Cardiac fibroblast (primary cell): ENCODE results near the gene MAML2.

Source experiments
- DNase-seq, 2 donors: peaks; one replicate each; pipeline versions ENCODE4 v3.0.0 to v3.0.0-alpha.2; 2010; ENCODE audit warnings: low read depth in 2 of 2
- H3K4me3 ChIP-seq, 2 donors: replicated peaks in 1 of 2; 1 replicate in 1 of 2; 2 replicates in 1 of 2; pipeline ENCODE4 v1.5.1; 2011; ENCODE audit warnings: low read depth in 2 of 2, low read length in 2 of 2, mild to moderate bottlenecking in 2 of 2, moderate library complexity in 1 of 2
- CTCF ChIP-seq: IDR thresholded peaks from one replicate; pipeline ENCODE4 v1.5.1; 2011; ENCODE audit warnings: low read depth, mild to moderate bottlenecking, low read length, inconsistent platforms

MAML2 gene

DNA sequence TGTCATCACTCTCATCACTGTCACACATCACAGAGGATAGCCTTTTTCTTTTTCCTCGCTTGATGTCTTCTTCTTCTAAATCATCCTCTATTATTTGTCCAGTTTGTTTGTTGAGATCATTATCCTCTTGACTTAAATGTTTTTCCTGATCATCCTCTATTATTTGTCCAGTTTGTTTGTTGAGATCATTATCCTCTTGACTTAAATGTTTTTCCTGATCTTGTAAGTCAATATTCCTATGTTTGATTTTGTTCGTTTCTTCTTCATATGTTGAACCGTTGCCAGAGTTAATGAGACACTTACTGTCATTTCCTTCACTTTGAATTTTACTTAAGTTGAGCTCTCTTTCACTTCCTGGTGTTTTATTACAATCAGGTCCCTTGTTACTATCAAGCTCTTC lies 41.2 kb upstream of the MAML2 start:
- TF ChIP-seq CTCF: no peak
- no peak for DNase-seq
- H3K4me3 ChIP-seq: no peak overlapping the region

GRCh38 chr11:96376796-96377195 lies 33.8 kb upstream of the MAML2 start:
- TF ChIP-seq CTCF: no peak
- H3K4me3 ChIP-seq: no peak overlapping the region
- no peak for DNase-seq

GRCh38 chr11:96373826-96374225 lies 30.8 kb upstream of the MAML2 start:
- no peak for TF ChIP-seq CTCF
- DNase-seq: no peak
- no peak overlapping the region for H3K4me3 ChIP-seq

- no peak for TF ChIP-seq CTCF
- H3K4me3 ChIP-seq: no peak overlapping the region
- no peak for DNase-seq
These were observed 24.3 kb upstream of the MAML2 start for GRCh38 chr11:96367342-96367741.

DNA sequence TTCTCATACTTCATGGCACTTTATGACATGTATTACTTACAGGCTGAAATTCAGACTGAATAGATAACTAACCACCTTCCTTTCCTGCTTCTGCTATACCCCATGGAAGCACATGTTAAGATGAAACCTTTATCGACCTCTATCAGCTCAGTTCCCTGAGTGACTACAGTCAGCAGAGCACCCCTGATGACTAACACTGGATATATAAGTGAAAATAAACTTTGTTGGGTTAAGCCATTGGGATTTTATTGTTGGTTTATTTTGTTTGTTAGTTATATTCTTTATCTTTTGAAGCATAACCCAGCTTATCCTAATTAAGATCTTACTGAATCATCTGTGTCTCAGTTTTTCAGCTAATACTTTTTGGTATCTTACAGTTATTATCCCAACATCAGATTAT lies 23.0 kb upstream of the MAML2 start:
- no peak for TF ChIP-seq CTCF
- no peak for DNase-seq
- no peak overlapping the region for H3K4me3 ChIP-seq

- no peak for DNase-seq
- H3K4me3 ChIP-seq: no peak overlapping the region
- no peak for TF ChIP-seq CTCF
These were observed 22.5 kb upstream of the MAML2 start for GRCh38 chr11:96365493-96365892.

- peak in 1 of 2 donors; percentile 41 for DNase-seq
- no peak overlapping the region for H3K4me3 ChIP-seq
- TF ChIP-seq CTCF: no peak
These were observed 18.8 kb upstream of the MAML2 start for GRCh38 chr11:96361778-96362177.
